ENCODE results near the gene PDZRN3.

GRCh38 chr3:73669260-73669659 lies 44.5 kb upstream of the PDZRN3 start:
- no peak for TF ChIP-seq CTCF (conservative IDR thresholded peaks at IDR 0.05; ENCODE audit: low read depth, low read length)
- no peak for TF ChIP-seq EZH2 (IDR thresholded peaks at IDR 0.05; ENCODE audit: borderline replicate concordance, low read depth, low read length, poor library complexity, severe bottlenecking)

Data from A673 (cell line).